ENCODE results near the gene MYO10.

Gene MYO10

GRCh38 chr5:16930496-16930895 is 5.6 kb downstream of the MYO10 start:
- peaks cover 11% of the 10 kb centered on the region; the same call in 1 of the 2 replicates for H3K27me3 ChIP-seq (ENCODE audit: control insufficient read depth, insufficient read depth, low read length)
- DNase-seq (ENCODE audit: low read depth, low spot score) = no peak
- H3K9me3 ChIP-seq (ENCODE audit: control insufficient read depth, insufficient read depth, low read length) = no peaks in the 10 kb centered on the region
- H3K36me3 ChIP-seq (ENCODE audit: control insufficient read depth, insufficient read depth, low read length) = no peaks in the 10 kb centered on the region
- WGBS (ENCODE audit: insufficient coverage, insufficient read length) = no CpG with 5 or more reads among the region's 8 CpGs
- no peaks in the 10 kb centered on the region for H3K4me1 ChIP-seq (ENCODE audit: control insufficient read depth, insufficient read depth, low read length)
- H3K4me3 ChIP-seq (ENCODE audit: low read length) = no peak overlapping the region
- no peak overlapping the region for H3K27ac ChIP-seq (ENCODE audit: low read length)

DNA sequence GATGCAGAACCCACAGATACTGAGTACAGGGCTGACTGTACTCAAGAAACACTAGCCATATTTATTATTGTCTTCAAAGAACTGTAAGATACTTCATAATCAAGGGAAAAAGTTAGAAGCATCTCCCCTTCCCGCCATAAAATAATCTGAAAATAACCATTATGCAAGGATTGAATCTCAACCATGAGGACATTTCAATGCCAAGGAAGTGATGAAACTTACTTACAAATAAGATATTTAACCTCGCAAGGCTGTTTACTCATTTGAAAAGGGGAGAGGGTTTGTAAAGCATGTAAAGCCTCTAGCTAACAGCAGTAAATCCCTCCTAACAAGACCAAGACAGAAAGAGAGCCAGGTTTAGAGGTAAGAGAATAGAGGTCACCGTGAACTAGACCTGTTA is 6.3 kb downstream of the MYO10 start:
- Histone ChIP-seq H3K27me3 (ENCODE audit: control insufficient read depth, insufficient read depth, low read length) (peaks cover 6% of the 10 kb centered on the region; the same call in 1 of the 2 replicates), H3K36me3 (ENCODE audit: control insufficient read depth, insufficient read depth, low read length) (no peaks in the 10 kb centered on the region), H3K4me3 (ENCODE audit: low read length) (no peak overlapping the region), H3K4me1 (ENCODE audit: control insufficient read depth, insufficient read depth, low read length) (no peaks in the 10 kb centered on the region), H3K27ac (ENCODE audit: low read length) (no peak overlapping the region), H3K9me3 (ENCODE audit: control insufficient read depth, insufficient read depth, low read length) (no peaks in the 10 kb centered on the region)
- no CpG with 5 or more reads among the region's 3 CpGs for WGBS (ENCODE audit: insufficient coverage, insufficient read length)
- DNase-seq (ENCODE audit: low read depth, low spot score) = no peak

- Histone ChIP-seq H3K9me3 (ENCODE audit: control insufficient read depth, insufficient read depth, low read length) (no peaks in the 10 kb centered on the region), H3K36me3 (ENCODE audit: control insufficient read depth, insufficient read depth, low read length) (no peaks in the 10 kb centered on the region), H3K27ac (ENCODE audit: low read length) (no peak overlapping the region), H3K4me1 (ENCODE audit: control insufficient read depth, insufficient read depth, low read length) (no peaks in the 10 kb centered on the region), H3K4me3 (ENCODE audit: low read length) (no peak overlapping the region), H3K27me3 (ENCODE audit: control insufficient read depth, insufficient read depth, low read length) (peaks cover 2% of the 10 kb centered on the region; the same call in 1 of the 2 replicates)
- whole genome bisulfite sequencing (ENCODE audit: insufficient coverage, insufficient read length) = no CpG with 5 or more reads among the region's 2 CpGs
- no peak for DNase-seq (ENCODE audit: low read depth, low spot score)
These were observed 6.7 kb downstream of the MYO10 start for GRCh38 chr5:16929347-16929746.

GRCh38 chr5:16927613-16928012 is 8.5 kb downstream of the MYO10 start:
- DNase-seq (ENCODE audit: low read depth, low spot score) = no peak
- WGBS (ENCODE audit: insufficient coverage, insufficient read length) = no CpG with 5 or more reads among the region's 8 CpGs
- H3K36me3 ChIP-seq (ENCODE audit: control insufficient read depth, insufficient read depth, low read length) = no peaks in the 10 kb centered on the region
- no peak overlapping the region for H3K4me3 ChIP-seq (ENCODE audit: low read length)
- no peaks in the 10 kb centered on the region for H3K4me1 ChIP-seq (ENCODE audit: control insufficient read depth, insufficient read depth, low read length)
- no peaks in the 10 kb centered on the region for H3K9me3 ChIP-seq (ENCODE audit: control insufficient read depth, insufficient read depth, low read length)
- H3K27me3 ChIP-seq (ENCODE audit: control insufficient read depth, insufficient read depth, low read length) = no peaks in the 10 kb centered on the region
- no peak overlapping the region for H3K27ac ChIP-seq (ENCODE audit: low read length)

GRCh38 chr5:16926417-16926816 is 9.7 kb downstream of the MYO10 start:
- WGBS (ENCODE audit: insufficient coverage, insufficient read length) = no CpG with 5 or more reads among the region's 8 CpGs

GRCh38 chr5:16924206-16924605 is 11.9 kb downstream of the MYO10 start:
- Histone ChIP-seq H3K27ac (ENCODE audit: low read length) (no peak overlapping the region), H3K27me3 (ENCODE audit: control insufficient read depth, insufficient read depth, low read length) (no peaks in the 10 kb centered on the region), H3K4me3 (ENCODE audit: low read length) (no peak overlapping the region), H3K9me3 (ENCODE audit: control insufficient read depth, insufficient read depth, low read length) (no peaks in the 10 kb centered on the region), H3K36me3 (ENCODE audit: control insufficient read depth, insufficient read depth, low read length) (no peaks in the 10 kb centered on the region), H3K4me1 (ENCODE audit: control insufficient read depth, insufficient read depth, low read length) (no peaks in the 10 kb centered on the region)
- WGBS (ENCODE audit: insufficient coverage, insufficient read length) = no CpG with 5 or more reads among the region's 8 CpGs
- no peak for DNase-seq (ENCODE audit: low read depth, low spot score)

More at GRCh38 chr5:16926417-16926816, 9.7 kb downstream of the MYO10 start:
- no peaks in the 10 kb centered on the region for H3K9me3 ChIP-seq (ENCODE audit: control insufficient read depth, insufficient read depth, low read length)
- no peaks in the 10 kb centered on the region for H3K36me3 ChIP-seq (ENCODE audit: control insufficient read depth, insufficient read depth, low read length)
- no peak overlapping the region for H3K27ac ChIP-seq (ENCODE audit: low read length)
- no peak overlapping the region for H3K4me3 ChIP-seq (ENCODE audit: low read length)
- H3K27me3 ChIP-seq (ENCODE audit: control insufficient read depth, insufficient read depth, low read length) = no peaks in the 10 kb centered on the region
- DNase-seq (ENCODE audit: low read depth, low spot score) = no peak
- no peaks in the 10 kb centered on the region for H3K4me1 ChIP-seq (ENCODE audit: control insufficient read depth, insufficient read depth, low read length)

- Histone ChIP-seq H3K36me3 (ENCODE audit: control insufficient read depth, insufficient read depth, low read length) (no peaks in the 10 kb centered on the region), H3K4me1 (ENCODE audit: control insufficient read depth, insufficient read depth, low read length) (no peaks in the 10 kb centered on the region), H3K27me3 (ENCODE audit: control insufficient read depth, insufficient read depth, low read length) (no peaks in the 10 kb centered on the region), H3K4me3 (ENCODE audit: low read length) (no peak overlapping the region), H3K27ac (ENCODE audit: low read length) (no peak overlapping the region), H3K9me3 (ENCODE audit: control insufficient read depth, insufficient read depth, low read length) (no peaks in the 10 kb centered on the region)
- no CpG with 5 or more reads among the region's 3 CpGs for WGBS (ENCODE audit: insufficient coverage, insufficient read length)
- DNase-seq (ENCODE audit: low read depth, low spot score) = no peak
These were observed 13.7 kb downstream of the MYO10 start for GRCh38 chr5:16922430-16922829.

DNA sequence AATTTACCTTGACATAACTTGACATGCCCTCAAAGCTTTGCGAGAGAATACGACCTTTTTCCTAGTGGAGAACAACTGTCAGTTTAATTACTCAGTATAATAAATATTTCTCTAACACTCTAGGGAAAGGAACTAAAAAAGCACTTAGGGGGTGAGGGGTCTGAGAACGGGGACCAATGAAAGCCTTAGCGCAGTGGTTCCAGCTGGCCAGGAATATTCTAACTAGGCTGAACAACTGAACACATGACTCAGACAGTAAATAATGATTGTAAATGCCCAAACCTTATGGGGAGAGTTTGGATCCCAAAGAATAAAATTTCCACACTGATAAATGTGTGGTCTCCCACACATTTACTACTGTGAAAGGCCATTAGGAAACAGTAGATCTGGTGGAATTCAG is 14.9 kb downstream of the MYO10 start:
- H3K36me3 ChIP-seq (ENCODE audit: control insufficient read depth, insufficient read depth, low read length) = no peaks in the 10 kb centered on the region
- no peaks in the 10 kb centered on the region for H3K27me3 ChIP-seq (ENCODE audit: control insufficient read depth, insufficient read depth, low read length)
- no peaks in the 10 kb centered on the region for H3K4me1 ChIP-seq (ENCODE audit: control insufficient read depth, insufficient read depth, low read length)
- H3K27ac ChIP-seq (ENCODE audit: low read length) = no peak overlapping the region
- WGBS (ENCODE audit: insufficient coverage, insufficient read length) = no CpG with 5 or more reads among the region's 4 CpGs
- no peaks in the 10 kb centered on the region for H3K9me3 ChIP-seq (ENCODE audit: control insufficient read depth, insufficient read depth, low read length)
- DNase-seq (ENCODE audit: low read depth, low spot score) = no peak
- H3K4me3 ChIP-seq (ENCODE audit: low read length) = no peak overlapping the region

DNA sequence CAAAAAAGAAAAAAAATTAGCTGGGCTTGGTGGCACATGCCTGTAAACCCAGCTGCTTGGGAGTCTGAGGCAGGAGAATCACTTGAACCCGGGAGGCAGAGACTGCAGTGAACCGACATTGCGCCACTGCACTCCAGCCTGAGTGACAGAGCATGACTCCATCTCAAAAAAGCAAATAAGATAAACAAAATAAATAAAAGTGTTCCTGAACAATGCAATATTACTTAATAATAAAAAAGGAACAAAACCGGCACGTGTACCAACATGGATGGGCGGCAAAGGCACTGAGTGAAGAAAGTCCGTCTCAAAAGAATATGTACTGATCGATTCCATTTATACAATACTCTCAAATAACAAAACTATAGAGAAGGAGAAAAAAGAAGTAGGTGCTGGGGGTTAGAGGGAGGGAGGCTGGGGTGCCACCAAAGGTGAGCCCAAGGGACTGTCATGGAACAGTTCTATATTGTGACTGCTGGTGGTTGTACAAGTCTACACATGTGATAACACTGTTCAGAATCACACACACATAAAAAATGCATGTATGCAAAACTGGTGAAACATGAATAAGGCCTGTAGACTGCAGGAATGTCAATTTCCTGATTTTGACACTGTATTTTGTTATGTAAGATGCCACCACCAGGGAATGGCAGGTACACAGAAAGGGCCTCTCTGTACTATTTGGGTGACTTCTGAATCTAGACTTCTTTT is 15.8 kb downstream of the MYO10 start:
- Histone ChIP-seq H3K27ac (ENCODE audit: low read length) (no peak overlapping the region), H3K4me1 (ENCODE audit: control insufficient read depth, insufficient read depth, low read length) (no peaks in the 10 kb centered on the region), H3K9me3 (ENCODE audit: control insufficient read depth, insufficient read depth, low read length) (no peaks in the 10 kb centered on the region), H3K4me3 (ENCODE audit: low read length) (no peak overlapping the region), H3K27me3 (ENCODE audit: control insufficient read depth, insufficient read depth, low read length) (no peaks in the 10 kb centered on the region), H3K36me3 (ENCODE audit: control insufficient read depth, insufficient read depth, low read length) (no peaks in the 10 kb centered on the region)
- no CpG with 5 or more reads among the region's 8 CpGs for WGBS (ENCODE audit: insufficient coverage, insufficient read length)
- DNase-seq (ENCODE audit: low read depth, low spot score) = no peak

DNA sequence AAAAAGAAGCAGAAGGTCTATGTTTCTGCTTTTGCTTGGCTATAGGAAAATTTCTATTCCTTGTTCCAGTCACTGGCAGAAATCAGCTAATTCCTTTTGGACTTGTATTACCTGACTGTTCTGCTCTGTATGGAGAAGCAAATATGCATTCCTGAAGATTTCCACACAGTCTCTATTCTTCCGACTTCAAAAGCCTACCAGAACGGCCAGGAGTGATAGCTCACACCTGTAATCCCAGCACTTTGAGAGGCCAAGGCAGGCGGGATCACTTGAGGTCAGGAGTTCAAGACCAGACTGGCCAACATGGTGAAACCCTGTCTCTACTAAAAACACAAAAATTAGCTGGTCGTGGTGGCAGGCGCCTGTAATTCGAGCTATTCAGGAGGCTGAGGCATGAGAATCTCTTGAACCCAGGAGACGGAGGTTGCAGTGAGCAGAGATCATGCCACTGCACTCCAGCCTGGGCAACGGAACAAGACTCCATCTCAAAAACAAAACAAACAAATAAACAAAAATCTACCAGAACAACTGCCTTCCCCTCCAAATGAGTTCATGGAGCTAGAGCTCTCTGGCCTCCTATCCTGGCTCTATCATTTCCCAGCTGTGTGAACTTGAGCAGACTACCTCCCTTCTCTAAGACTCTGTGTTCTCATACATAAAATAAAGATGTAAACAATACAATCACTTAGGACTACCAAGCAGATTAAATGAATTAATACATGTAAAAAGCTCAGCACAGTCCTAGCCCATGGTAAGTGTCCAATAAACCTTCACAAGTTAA is 17.0 kb downstream of the MYO10 start:
- no CpG with 5 or more reads among the region's 8 CpGs for WGBS (ENCODE audit: insufficient coverage, insufficient read length)

More for the DNA sequence above, 17.0 kb downstream of the MYO10 start:
- Histone ChIP-seq H3K36me3 (ENCODE audit: control insufficient read depth, insufficient read depth, low read length) (no peaks in the 10 kb centered on the region), H3K4me3 (ENCODE audit: low read length) (no peak overlapping the region), H3K27me3 (ENCODE audit: control insufficient read depth, insufficient read depth, low read length) (no peaks in the 10 kb centered on the region), H3K27ac (ENCODE audit: low read length) (no peak overlapping the region), H3K9me3 (ENCODE audit: control insufficient read depth, insufficient read depth, low read length) (no peaks in the 10 kb centered on the region), H3K4me1 (ENCODE audit: control insufficient read depth, insufficient read depth, low read length) (no peaks in the 10 kb centered on the region)
- no peak for DNase-seq (ENCODE audit: low read depth, low spot score)
